Gastroesophageal sphincter (tissue), 4 donors: ENCODE results near the gene C11orf52. TPM values are rescaled to one million over a fixed set of nuclear protein-coding genes. Genes with fewer than 3 reads are reported as not detected.

Source experiments
- ATAC-seq: fragments of 150-250 bp; one replicate; pipeline ENCODE4 v1.9.1; 2016; ENCODE audit warnings: mild to moderate bottlenecking, moderate library complexity
- H3K27ac ChIP-seq, 4 donors: fragments of 200-600 bp; sonication (generic) in 3 of 4; 1 replicate in 3 of 4; 2 replicates in 1 of 4; pipeline ENCODE4 v1.5.1; 2016 to 2019
- H3K27me3 ChIP-seq: fragments of 200-600 bp; sonication (generic); one replicate; pipeline ENCODE4 v1.5.1; 2019
- H3K36me3 ChIP-seq, 2 donors: fragments of 200-600 bp; sonication (generic); one replicate each; pipeline ENCODE4 v1.5.1; 2019; ENCODE audit warnings: control low read depth in 1 of 2
- H3K4me1 ChIP-seq, 3 donors: fragments of 200-600 bp; sonication (generic); 1 replicate in 2 of 3; 2 replicates in 1 of 3; pipeline ENCODE4 v1.5.1; 2016 to 2019; ENCODE audit warnings: control low read depth in 2 of 3
- H3K4me3 ChIP-seq, 2 donors: fragments of 200-600 bp; sonication (generic); one replicate each; pipeline ENCODE4 v1.5.1; 2019; ENCODE audit warnings: mild to moderate bottlenecking in 1 of 2, moderate library complexity in 1 of 2
- H3K9me3 ChIP-seq, 3 donors: fragments of 200-600 bp; sonication (generic); one replicate each; pipeline ENCODE4 v1.5.1; 2017 to 2019; ENCODE audit warnings: control low read depth in 2 of 3
- EP300 ChIP-seq: sonication (generic); formaldehyde crosslinking; IDR thresholded peaks from one replicate; pipeline ENCODE4 v1.6.1; 2017; ENCODE audit warnings: antibody characterized with exemption, mild to moderate bottlenecking
- POLR2A ChIP-seq, 2 donors: fragments of 450-650 bp; IDR thresholded peaks; one replicate each; pipeline ENCODE4 v1.6.1; 2017; ENCODE audit warnings: antibody characterized with exemption in 2 of 2, mild to moderate bottlenecking in 2 of 2, moderate library complexity in 1 of 2
- POLR2AphosphoS5 ChIP-seq: sonication (generic); formaldehyde crosslinking; IDR thresholded peaks from one replicate; pipeline ENCODE4 v1.6.1; 2017; ENCODE audit warnings: antibody characterized with exemption
- WGBS, 2 donors: methylation state at CpG; one replicate each; pipeline ENCODE4 v1.1.5; 2018; ENCODE audit warnings: low coverage in 1 of 2; 5-methylcytosine and 5-hydroxymethylcytosine counted together
- total RNA-seq, 4 donors: library from RNA; depleted of rRNA; stranded (reverse); fragments of >200 nt; gene quantifications; one replicate each; pipeline ENCODE4 v1.1.0, GENCODE V29; 2016
- TF ChIP-seq, protein P1 (sequence below), 4 experiments: fragments of 200-600 bp in 2 of 4; fragments of 450-650 bp in 2 of 4; sonication (generic) in 1 of 4; IDR thresholded peaks; one replicate each; pipeline ENCODE4 v1.5.1; 2017 to 2019; ENCODE audit warnings: antibody characterized with exemption in 4 of 4, mild to moderate bottlenecking in 2 of 4, moderate library complexity in 2 of 4

The C11orf52 gene
- total RNA-seq, 4 donors from 2014 or later, result 2.4 to 3.3 (median 3.1) TPM; not detected in 1

DNA sequence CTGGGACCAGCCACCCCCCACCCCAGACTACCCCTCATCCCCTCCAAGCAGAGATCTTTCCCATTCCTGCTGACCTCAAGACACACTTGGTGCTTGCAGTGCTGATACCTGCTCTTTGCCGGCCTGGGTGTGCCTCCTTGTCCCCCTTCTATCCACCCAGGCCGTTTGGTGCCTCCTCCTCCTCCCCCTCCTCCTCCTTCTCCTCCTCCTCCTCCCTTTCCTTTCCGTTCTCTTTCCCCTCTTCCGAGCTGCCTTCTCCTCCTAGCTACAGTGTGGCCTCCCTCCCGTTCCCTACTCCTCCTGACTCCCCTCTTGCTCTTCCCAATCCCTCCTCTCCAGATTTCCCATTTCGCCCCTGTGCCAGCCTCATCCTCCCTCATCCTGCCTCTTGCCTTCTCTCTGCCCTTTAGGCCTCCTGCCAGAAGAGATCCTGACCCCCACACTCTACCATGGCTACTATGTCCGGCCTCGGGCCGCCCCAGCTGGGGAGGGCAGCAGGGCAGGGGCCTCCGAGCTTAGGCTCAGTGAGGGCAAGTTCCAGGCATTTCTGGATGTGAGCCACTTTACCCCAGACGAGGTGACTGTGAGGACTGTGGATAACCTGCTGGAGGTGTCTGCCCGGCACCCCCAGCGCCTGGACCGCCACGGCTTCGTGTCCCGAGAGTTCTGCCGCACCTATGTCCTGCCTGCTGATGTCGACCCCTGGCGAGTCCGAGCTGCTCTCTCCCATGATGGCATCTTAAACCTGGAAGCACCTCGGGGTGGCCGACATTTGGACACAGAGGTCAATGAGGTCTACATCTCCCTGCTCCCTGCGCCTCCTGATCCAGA, 5.5 kb upstream of the C11orf52 start:
- peak overlapping the region; percentile 98 to 100 (median 100) for H3K27ac ChIP-seq
- H3K9me3 ChIP-seq, result no peaks in the 10 kb centered on the region
- H3K4me1 ChIP-seq, result peaks cover 0 to 62% (median 0%) of the 10 kb centered on the region in 3 donors
- 6 to 17% methylated on average over 4 to 9 of the region's 24 CpGs for WGBS, 2 donors
- TF ChIP-seq, protein P1, sequence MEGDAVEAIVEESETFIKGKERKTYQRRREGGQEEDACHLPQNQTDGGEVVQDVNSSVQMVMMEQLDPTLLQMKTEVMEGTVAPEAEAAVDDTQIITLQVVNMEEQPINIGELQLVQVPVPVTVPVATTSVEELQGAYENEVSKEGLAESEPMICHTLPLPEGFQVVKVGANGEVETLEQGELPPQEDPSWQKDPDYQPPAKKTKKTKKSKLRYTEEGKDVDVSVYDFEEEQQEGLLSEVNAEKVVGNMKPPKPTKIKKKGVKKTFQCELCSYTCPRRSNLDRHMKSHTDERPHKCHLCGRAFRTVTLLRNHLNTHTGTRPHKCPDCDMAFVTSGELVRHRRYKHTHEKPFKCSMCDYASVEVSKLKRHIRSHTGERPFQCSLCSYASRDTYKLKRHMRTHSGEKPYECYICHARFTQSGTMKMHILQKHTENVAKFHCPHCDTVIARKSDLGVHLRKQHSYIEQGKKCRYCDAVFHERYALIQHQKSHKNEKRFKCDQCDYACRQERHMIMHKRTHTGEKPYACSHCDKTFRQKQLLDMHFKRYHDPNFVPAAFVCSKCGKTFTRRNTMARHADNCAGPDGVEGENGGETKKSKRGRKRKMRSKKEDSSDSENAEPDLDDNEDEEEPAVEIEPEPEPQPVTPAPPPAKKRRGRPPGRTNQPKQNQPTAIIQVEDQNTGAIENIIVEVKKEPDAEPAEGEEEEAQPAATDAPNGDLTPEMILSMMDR (IDR thresholded peaks at IDR 0.05), result peak in 1 of 4 experiments; percentile 9
- no peak for TF ChIP-seq EP300
- peak in 1 of 2 donors; percentile 37 for TF ChIP-seq POLR2A (IDR thresholded peaks at IDR 0.05)
- peak; percentile 42 for TF ChIP-seq POLR2AphosphoS5
- H3K4me3 ChIP-seq, result peak overlapping the region; percentile 75 to 80
- no peak for ATAC-seq
- no peaks in the 10 kb centered on the region for H3K27me3 ChIP-seq
- H3K36me3 ChIP-seq, result peaks cover 0 to 21% of the 10 kb centered on the region in 2 donors

DNA sequence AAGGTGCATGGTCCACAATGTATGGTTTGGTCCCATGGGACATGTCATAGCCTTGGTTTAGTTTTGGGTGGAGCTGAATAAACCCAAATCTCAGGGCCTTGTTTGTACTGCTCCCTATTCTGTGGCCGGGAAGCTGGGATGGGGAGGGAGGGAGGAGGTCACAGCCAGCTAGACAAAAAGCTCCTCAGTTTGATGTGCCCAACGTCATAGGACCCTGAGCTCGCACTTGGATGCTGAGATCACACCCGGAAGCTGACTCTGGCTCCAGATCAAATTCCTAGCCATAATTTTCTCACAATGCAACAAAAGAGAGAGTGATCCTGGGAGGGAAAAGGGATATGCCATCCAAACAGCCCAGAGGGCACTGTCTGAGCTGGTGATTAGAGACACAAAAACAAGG, 4.7 kb upstream of the C11orf52 start:
- peak overlapping the region; percentile 98 to 100 (median 100) for H3K27ac ChIP-seq
- no peaks in the 10 kb centered on the region for H3K9me3 ChIP-seq
- peak; percentile 24 for ATAC-seq
- H3K36me3 ChIP-seq, result peaks cover 0 to 13% of the 10 kb centered on the region in 2 donors
- no peaks in the 10 kb centered on the region for H3K27me3 ChIP-seq
- peaks cover 0 to 55% (median 0%) of the 10 kb centered on the region in 3 donors for H3K4me1 ChIP-seq
- peak overlapping the region; percentile 75 to 80 for H3K4me3 ChIP-seq
- 0 to 8% methylated on average over 1 to 2 of the region's 4 CpGs for WGBS, 2 donors
- TF ChIP-seq EP300 (no peak), POLR2AphosphoS5 (peak; percentile 96), POLR2A (IDR thresholded peaks at IDR 0.05) (peak; percentile 40 to 80)

DNA sequence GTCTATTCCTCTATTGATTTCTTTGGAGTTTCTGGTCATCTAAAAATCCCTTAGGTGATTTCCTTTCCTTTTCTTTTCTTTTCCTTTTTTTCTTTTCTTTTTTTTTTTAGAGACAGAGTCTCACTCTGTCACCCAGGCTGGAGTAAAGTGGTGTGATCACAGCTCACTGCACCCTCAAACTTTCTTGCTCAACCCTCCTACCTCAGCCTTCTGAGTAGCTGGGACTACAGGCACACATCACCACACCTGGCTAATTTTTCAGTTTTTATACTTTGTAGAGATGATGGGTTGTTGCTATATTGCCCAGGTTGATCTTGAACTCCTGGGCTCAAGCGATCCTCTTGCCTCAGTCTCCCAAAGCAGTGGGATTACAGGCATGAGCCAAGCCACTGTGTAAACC, 1.9 kb upstream of the C11orf52 start:
- H3K4me1 ChIP-seq, result peaks cover 0 to 40% (median under 1%) of the 10 kb centered on the region in 3 donors
- H3K4me3 ChIP-seq, result no peak overlapping the region
- no peak overlapping the region for H3K27ac ChIP-seq
- ATAC-seq, result no peak
- WGBS, 2 donors, result 88 to 100% methylated on average over 1 of the region's 1 CpG
- no peaks in the 10 kb centered on the region for H3K27me3 ChIP-seq
- TF ChIP-seq, protein P1 (IDR thresholded peaks at IDR 0.05), result no peak
- no peak for TF ChIP-seq POLR2A (IDR thresholded peaks at IDR 0.05)
- TF ChIP-seq POLR2AphosphoS5, result no peak
- no peak for TF ChIP-seq EP300
- no peaks in the 10 kb centered on the region for H3K9me3 ChIP-seq
- H3K36me3 ChIP-seq, result no peaks in the 10 kb centered on the region

DNA sequence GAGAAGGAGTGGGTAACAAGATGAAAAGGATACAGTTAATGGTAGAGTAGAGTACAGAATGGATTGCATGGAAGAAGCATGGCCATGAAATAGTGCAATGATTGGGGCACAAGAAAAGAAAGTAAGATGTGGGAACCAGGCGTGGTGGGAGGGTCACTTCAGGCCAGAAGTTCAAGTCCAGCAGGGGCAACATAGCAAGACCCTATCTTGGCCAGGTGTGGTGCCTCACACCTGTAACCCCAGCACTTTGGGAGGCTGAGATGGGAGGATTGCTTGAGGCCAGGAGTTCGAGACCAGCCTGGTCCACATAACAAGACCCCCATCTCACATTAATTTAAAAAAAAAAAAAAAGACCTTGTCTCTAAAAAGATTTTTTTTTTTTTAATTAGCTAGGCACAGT, 1.4 kb upstream of the C11orf52 start:
- WGBS, 2 donors, result 93 to 97% methylated on average over 2 of the region's 2 CpGs
- Histone ChIP-seq H3K36me3 (no peaks in the 10 kb centered on the region), H3K27ac (no peak overlapping the region), H3K4me3 (no peak overlapping the region), H3K9me3 (no peaks in the 10 kb centered on the region), H3K4me1 (peaks cover 0 to 45% (median 6%) of the 10 kb centered on the region in 3 donors), H3K27me3 (no peaks in the 10 kb centered on the region)
- TF ChIP-seq POLR2AphosphoS5, result no peak
- TF ChIP-seq, protein P1 (IDR thresholded peaks at IDR 0.05), result no peak
- TF ChIP-seq EP300, result no peak
- no peak for TF ChIP-seq POLR2A (IDR thresholded peaks at IDR 0.05)
- ATAC-seq, result no peak

DNA sequence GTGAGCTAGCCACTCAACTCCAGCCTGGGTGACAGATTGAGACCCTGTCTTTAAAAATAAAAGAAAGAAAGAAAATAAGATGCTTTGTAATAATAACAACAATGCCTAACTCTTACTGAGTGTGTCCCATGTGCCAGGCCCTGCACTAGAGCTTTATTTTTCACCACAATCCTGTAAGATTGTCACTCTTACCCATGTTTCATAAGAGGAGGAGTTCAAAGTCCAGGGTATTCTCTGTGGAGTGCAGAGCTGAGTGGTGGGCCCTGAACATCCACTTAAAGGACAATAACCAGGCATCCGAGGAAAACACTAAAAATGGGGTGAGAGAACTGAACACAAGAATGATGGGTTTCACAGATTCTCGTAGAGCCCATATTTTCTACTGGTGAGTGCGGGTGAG, 925 bp upstream of the C11orf52 start:
- H3K27ac ChIP-seq, result no peak overlapping the region
- no peaks in the 10 kb centered on the region for H3K27me3 ChIP-seq
- peaks cover 0 to 50% (median 10%) of the 10 kb centered on the region in 3 donors for H3K4me1 ChIP-seq
- H3K9me3 ChIP-seq, result no peaks in the 10 kb centered on the region
- H3K4me3 ChIP-seq, result no peak overlapping the region
- WGBS, 2 donors, result 92 to 94% methylated on average over 3 of the region's 3 CpGs
- no peak for TF ChIP-seq POLR2AphosphoS5
- TF ChIP-seq EP300, result no peak
- no peak for TF ChIP-seq POLR2A (IDR thresholded peaks at IDR 0.05)
- TF ChIP-seq, protein P1 (IDR thresholded peaks at IDR 0.05), result no peak
- H3K36me3 ChIP-seq, result no peaks in the 10 kb centered on the region
- ATAC-seq, result no peak
